Stomach (tissue), 4 donors: ENCODE data around the gene CASP7.

Experiments
- EP300 ChIP-seq: sonication (generic); formaldehyde crosslinking; IDR thresholded peaks from one replicate; pipeline ENCODE4 v1.6.1; 2017; ENCODE audit warnings: antibody characterized with exemption
- POLR2A ChIP-seq, 4 donors: fragments of 450-650 bp; IDR thresholded peaks; one replicate each; pipeline ENCODE4 v1.6.1; 2016; ENCODE audit warnings: antibody characterized with exemption in 4 of 4, control low read depth in 2 of 4, mild to moderate bottlenecking in 1 of 4, moderate library complexity in 1 of 4
- POLR2AphosphoS5 ChIP-seq, 3 donors: sonication (generic); formaldehyde crosslinking; IDR thresholded peaks; one replicate each; pipeline ENCODE4 v1.6.1; 2016; ENCODE audit warnings: antibody characterized with exemption in 3 of 3
- TF ChIP-seq, protein P1 (sequence below), 7 experiments: fragments of 450-650 bp in 4 of 7; fragments of 200-600 bp in 3 of 7; sonication (generic) in 3 of 7; IDR thresholded peaks; one replicate each; pipeline ENCODE4 v1.5.1; 2016 to 2019; ENCODE audit warnings: antibody characterized with exemption in 7 of 7, control low read depth in 2 of 7, mild to moderate bottlenecking in 1 of 7

- TF ChIP-seq POLR2A (IDR thresholded peaks at IDR 0.05) (no peak), POLR2AphosphoS5 (IDR thresholded peaks at IDR 0.05) (no peak), EP300 (no peak)
- TF ChIP-seq, protein P1, sequence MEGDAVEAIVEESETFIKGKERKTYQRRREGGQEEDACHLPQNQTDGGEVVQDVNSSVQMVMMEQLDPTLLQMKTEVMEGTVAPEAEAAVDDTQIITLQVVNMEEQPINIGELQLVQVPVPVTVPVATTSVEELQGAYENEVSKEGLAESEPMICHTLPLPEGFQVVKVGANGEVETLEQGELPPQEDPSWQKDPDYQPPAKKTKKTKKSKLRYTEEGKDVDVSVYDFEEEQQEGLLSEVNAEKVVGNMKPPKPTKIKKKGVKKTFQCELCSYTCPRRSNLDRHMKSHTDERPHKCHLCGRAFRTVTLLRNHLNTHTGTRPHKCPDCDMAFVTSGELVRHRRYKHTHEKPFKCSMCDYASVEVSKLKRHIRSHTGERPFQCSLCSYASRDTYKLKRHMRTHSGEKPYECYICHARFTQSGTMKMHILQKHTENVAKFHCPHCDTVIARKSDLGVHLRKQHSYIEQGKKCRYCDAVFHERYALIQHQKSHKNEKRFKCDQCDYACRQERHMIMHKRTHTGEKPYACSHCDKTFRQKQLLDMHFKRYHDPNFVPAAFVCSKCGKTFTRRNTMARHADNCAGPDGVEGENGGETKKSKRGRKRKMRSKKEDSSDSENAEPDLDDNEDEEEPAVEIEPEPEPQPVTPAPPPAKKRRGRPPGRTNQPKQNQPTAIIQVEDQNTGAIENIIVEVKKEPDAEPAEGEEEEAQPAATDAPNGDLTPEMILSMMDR (IDR thresholded peaks at IDR 0.05), result no peak
These were observed 6.3 kb downstream of the CASP7 start for GRCh38 chr10:113686028-113686427.
